Esophagus squamous epithelium (tissue), 5 donors: Measurements from ENCODE around the gene B9D1. TPM values are rescaled to one million over a fixed set of nuclear protein-coding genes. Genes with fewer than 3 reads are reported as not detected.

Source experiments
- DNase-seq: peaks from one replicate; lab custom pipeline; 2025; lab: John Stamatoyannopoulos, UW
- H3K27ac ChIP-seq, 4 donors: fragments of 200-600 bp; sonication (generic); one replicate each; pipeline ENCODE4 v1.5.1; 2016 to 2019; ENCODE audit warnings: mild to moderate bottlenecking in 1 of 4
- H3K27me3 ChIP-seq, 4 donors: fragments of 200-600 bp; sonication (generic); 1 replicate in 3 of 4; 2 replicates in 1 of 4; pipeline versions ENCODE4 v1.5.1 to v1.6.0; 2017 to 2021; ENCODE audit warnings: antibody characterized with exemption in 1 of 4
- H3K36me3 ChIP-seq, 3 donors: fragments of 200-600 bp; sonication (generic); one replicate each; pipeline ENCODE4 v1.5.1; 2016 to 2019
- H3K4me1 ChIP-seq, 3 donors: fragments of 200-600 bp; sonication (generic); one replicate each; pipeline ENCODE4 v1.5.1; 2017 to 2019
- H3K4me3 ChIP-seq, 4 donors: fragments of 200-600 bp; sonication (generic); 1 replicate in 3 of 4; 2 replicates in 1 of 4; pipeline ENCODE4 v1.5.1; 2016 to 2019; ENCODE audit warnings: mild to moderate bottlenecking in 2 of 4, moderate library complexity in 1 of 4
- H3K9me3 ChIP-seq, 3 donors: fragments of 200-600 bp; sonication (generic); one replicate each; pipeline ENCODE4 v1.5.1; 2016 to 2019
- CTCF ChIP-seq, 6 experiments: fragments of 450-650 bp in 4 of 6; fragments of 200-600 bp in 2 of 6; sonication (generic) in 2 of 6; IDR thresholded peaks; one replicate each; pipeline ENCODE4 v1.5.1; 2016 to 2019; ENCODE audit warnings: antibody characterized with exemption in 6 of 6, mild to moderate bottlenecking in 4 of 6, moderate library complexity in 4 of 6
- POLR2A ChIP-seq, 4 donors: fragments of 450-650 bp; IDR thresholded peaks; one replicate each; pipeline ENCODE4 v1.6.1; 2017; ENCODE audit warnings: antibody characterized with exemption in 4 of 4, mild to moderate bottlenecking in 4 of 4, moderate library complexity in 3 of 4
- WGBS, 2 donors: methylation state at CpG; one replicate each; pipeline ENCODE4 v1.1.5; 2018; 5-methylcytosine and 5-hydroxymethylcytosine counted together
- intact Hi-C: fragments of 100-400 bp; cut with DNase I; formaldehyde crosslinking; loops from one replicate; pipeline ENCODE4 v1.15.0; 2022
- total RNA-seq, 4 donors: library from RNA; depleted of rRNA; stranded (reverse); fragments of >200 nt; gene quantifications; one replicate each; pipeline ENCODE4 v1.1.0, GENCODE V29; 2016
- donor health status: DM: yes; HTN: yes; CAD: no.

B9D1 gene
- total RNA-seq, 4 donors from 2014 or later: 9.2 to 24.5 (median 13.0) TPM

- peak overlapping the region in 2 of 4 donors; percentile 30 to 32 for H3K27ac ChIP-seq
- H3K9me3 ChIP-seq: no peaks in the 10 kb centered on the region
- no peak for DNase-seq
- 69 to 70% methylated on average over 2 to 7 of the region's 7 CpGs for WGBS, 2 donors
- no peak for TF ChIP-seq CTCF (IDR thresholded peaks at IDR 0.05)
- TF ChIP-seq POLR2A (IDR thresholded peaks at IDR 0.05): no peak
- no peaks in the 10 kb centered on the region for H3K27me3 ChIP-seq
- no peak overlapping the region for H3K4me3 ChIP-seq
- H3K36me3 ChIP-seq: peaks cover 0 to 57% (median 0%) of the 10 kb centered on the region in 3 donors
- peaks cover 18 to 94% (median 24%) of the 10 kb centered on the region in 3 donors for H3K4me1 ChIP-seq
- intact Hi-C loops: no loop called here
Measured at GRCh38 chr17:19299866-19300265, 62.7 kb downstream of the B9D1 start.

- H3K9me3 ChIP-seq: no peaks in the 10 kb centered on the region
- TF ChIP-seq POLR2A (IDR thresholded peaks at IDR 0.05) (no peak), CTCF (IDR thresholded peaks at IDR 0.05) (no peak)
- peak overlapping the region in 2 of 4 donors; percentile 30 to 32 for H3K27ac ChIP-seq
- DNase-seq: no peak
- no peaks in the 10 kb centered on the region for H3K27me3 ChIP-seq
- H3K4me3 ChIP-seq: no peak overlapping the region
- intact Hi-C loops: no loop called here
- 65 to 77% methylated on average over 4 of the region's 4 CpGs for WGBS, 2 donors
- peaks cover 0 to 52% (median 0%) of the 10 kb centered on the region in 3 donors for H3K36me3 ChIP-seq
- peaks cover 13 to 91% (median 24%) of the 10 kb centered on the region in 3 donors for H3K4me1 ChIP-seq
Measured at GRCh38 chr17:19299214-19299747, 63.2 kb downstream of the B9D1 start.

GRCh38 chr17:19298569-19299213, 63.8 kb downstream of the B9D1 start:
- H3K27ac ChIP-seq: peak overlapping the region in 3 of 4 donors; percentile 30 to 40 (median 32)
- no peaks in the 10 kb centered on the region for H3K27me3 ChIP-seq
- H3K36me3 ChIP-seq: peaks cover 0 to 46% (median 0%) of the 10 kb centered on the region in 3 donors
- peaks cover 8 to 85% (median 24%) of the 10 kb centered on the region in 3 donors for H3K4me1 ChIP-seq
- no peaks in the 10 kb centered on the region for H3K9me3 ChIP-seq
- WGBS, 2 donors: 48 to 52% methylated on average over 6 of the region's 6 CpGs
- DNase-seq: no peak
- H3K4me3 ChIP-seq: no peak overlapping the region
- intact Hi-C loops: no loop called here
- no peak for TF ChIP-seq CTCF (IDR thresholded peaks at IDR 0.05)
- no peak for TF ChIP-seq POLR2A (IDR thresholded peaks at IDR 0.05)

DNA sequence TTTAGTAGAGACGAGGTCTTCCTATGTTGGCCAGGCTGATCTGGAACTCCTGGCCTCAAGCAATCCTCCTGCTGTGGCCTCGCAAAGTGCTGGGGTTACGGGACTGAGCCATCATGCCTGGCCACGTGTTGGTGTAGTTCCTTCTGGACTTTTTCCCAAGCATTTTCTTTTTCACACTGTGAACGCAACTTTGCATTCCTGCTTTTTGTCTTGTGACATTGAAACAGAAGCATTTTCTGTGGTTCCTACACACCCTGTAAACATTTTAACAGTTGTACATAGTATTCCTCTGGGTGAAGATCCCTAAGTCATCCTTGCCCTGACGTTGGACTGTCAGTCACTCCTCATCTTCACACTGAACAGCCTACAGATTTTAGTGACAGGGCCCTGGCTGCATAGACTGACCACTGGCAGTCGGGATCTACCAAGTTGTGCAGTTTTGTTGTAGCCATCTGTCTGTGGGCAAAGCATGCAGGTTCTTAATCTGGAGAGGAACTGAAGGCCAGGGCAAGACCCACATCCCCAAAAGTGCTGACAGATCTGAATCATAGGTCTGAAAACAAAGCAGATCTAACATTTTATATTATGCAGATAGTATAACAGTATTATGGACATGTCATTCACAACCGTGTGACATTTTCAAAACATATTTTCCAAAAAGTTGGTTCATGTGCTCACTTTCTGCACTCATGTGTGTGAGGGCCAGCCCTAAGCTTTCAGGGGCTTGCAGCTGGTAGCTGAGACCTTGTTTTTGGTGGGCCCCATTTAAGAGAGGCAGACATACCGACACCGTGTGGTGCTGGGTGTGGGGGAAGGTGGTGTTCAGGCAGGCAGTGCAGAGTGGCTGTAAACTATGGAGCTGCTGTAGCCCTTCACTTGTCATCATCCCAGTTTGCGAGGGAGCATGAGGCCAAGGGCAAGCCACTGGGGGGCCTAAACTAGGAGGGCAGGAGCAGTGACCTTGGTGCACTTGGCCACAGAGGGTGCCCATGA, 65.4 kb downstream of the B9D1 start:
- no peak for DNase-seq
- Histone ChIP-seq H3K27ac (no peak overlapping the region), H3K4me3 (no peak overlapping the region), H3K27me3 (no peaks in the 10 kb centered on the region), H3K36me3 (peaks cover 0 to 30% (median 0%) of the 10 kb centered on the region in 3 donors), H3K4me1 (peaks cover 9 to 86% (median 30%) of the 10 kb centered on the region in 3 donors), H3K9me3 (no peaks in the 10 kb centered on the region)
- 82 to 91% methylated on average over 9 to 11 of the region's 11 CpGs for WGBS, 2 donors
- intact Hi-C loops: no loop called here
- no peak for TF ChIP-seq CTCF (IDR thresholded peaks at IDR 0.05)
